Measurements from ENCODE around the gene TMED1. TPM values are rescaled to one million over a fixed set of nuclear protein-coding genes. Genes with fewer than 3 reads are reported as not detected.

Gene TMED1
- 37.5 and 40.1 TPM in 2 replicates for total RNA-seq
- polyA plus RNA-seq: 42.1 and 42.3 TPM in 2 replicates
- 31.1 and 38.6 TPM in 2 replicates for polyA plus RNA-seq (2012)
- 17.8 and 21.5 TPM in 2 replicates for polyA minus RNA-seq (ENCODE audit: low replicate concordance)

GRCh38 chr19:10835754-10836478, at the start of gene TMED1:
TMED1 (minus strand) TSS chr19:10836212; CDS start chr19:10836191, 21 bp downstream.
- Histone ChIP-seq H2AFZ (ENCODE audit: low read length) (peak within 1 kb of the TSS; percentile 85), H3K79me2 (ENCODE audit: control insufficient read depth, insufficient read depth, low read length) (no peaks in the 10 kb centered on the region), H3K4me3 (replicated peaks in 1 of 4; ENCODE audit: control extremely low read depth in 1 of 4, insufficient read depth in 1 of 4, low read depth in 3 of 4, low read length in 4 of 4) (peak within 1 kb of the TSS; percentile 64 to 85 (median 74)), H3K36me3 (ENCODE audit: control insufficient read depth, insufficient read depth, low read length) (peaks cover 9% of the 10 kb centered on the region), H3K27ac (ENCODE audit: insufficient read depth, low read length) (peak within 1 kb of the TSS; percentile 97), H4K20me1 (ENCODE audit: control insufficient read depth, extremely low read depth, insufficient read depth, low read length) (no peaks in the 10 kb centered on the region), H3K27me3 (ENCODE audit: control insufficient read depth, insufficient read depth, low read length) (no peaks in the 10 kb centered on the region), H3K4me2 (ENCODE audit: extremely low read depth, insufficient read depth, low read length) (peak within 1 kb of the TSS; percentile 84), H3K4me1 (ENCODE audit: control insufficient read depth, extremely low read depth, insufficient read depth, low read length) (peaks cover 8% of the 10 kb centered on the region), H3K9me3 (ENCODE audit: control insufficient read depth, insufficient read depth, low read depth, low read length) (no peaks in the 10 kb centered on the region), H3K9ac (ENCODE audit: insufficient read depth, low read length) (peak within 1 kb of the TSS; percentile 93)
- TF ChIP-seq EZH2 (IDR thresholded peaks at IDR 0.05; ENCODE audit: low read length, missing control alignments) (no peak), CTCF (conservative IDR thresholded peaks at IDR 0.05 in 1 of 2, IDR thresholded peaks at IDR 0.05 in 1 of 2; ENCODE audit: low read depth in 1 of 2, low read length in 2 of 2) (peak; percentile 10 to 15)
- DNase-seq (ENCODE audit: low read depth in 2 of 2): peak; percentile 98 to 99

GRCh38 chr19:10885201-10886169, 49.5 kb upstream of the TMED1 start:
- Histone ChIP-seq H3K4me3 (replicated peaks in 1 of 4; ENCODE audit: control extremely low read depth in 1 of 4, insufficient read depth in 1 of 4, low read depth in 3 of 4, low read length in 4 of 4) (no peak overlapping the region), H3K4me1 (ENCODE audit: control insufficient read depth, extremely low read depth, insufficient read depth, low read length) (peaks cover 3% of the 10 kb centered on the region), H3K27ac (ENCODE audit: insufficient read depth, low read length) (no peak overlapping the region), H3K79me2 (ENCODE audit: control insufficient read depth, insufficient read depth, low read length) (peaks cover 37% of the 10 kb centered on the region), H3K4me2 (ENCODE audit: extremely low read depth, insufficient read depth, low read length) (no peak overlapping the region), H2AFZ (ENCODE audit: low read length) (no peak overlapping the region), H3K27me3 (ENCODE audit: control insufficient read depth, insufficient read depth, low read length) (no peaks in the 10 kb centered on the region), H3K36me3 (ENCODE audit: control insufficient read depth, insufficient read depth, low read length) (no peaks in the 10 kb centered on the region), H3K9ac (ENCODE audit: insufficient read depth, low read length) (no peak overlapping the region), H4K20me1 (ENCODE audit: control insufficient read depth, extremely low read depth, insufficient read depth, low read length) (no peaks in the 10 kb centered on the region), H3K9me3 (ENCODE audit: control insufficient read depth, insufficient read depth, low read depth, low read length) (no peaks in the 10 kb centered on the region)
- no peak for DNase-seq (ENCODE audit: low read depth in 2 of 2)
- TF ChIP-seq CTCF (conservative IDR thresholded peaks at IDR 0.05 in 1 of 2, IDR thresholded peaks at IDR 0.05 in 1 of 2; ENCODE audit: low read depth in 1 of 2, low read length in 2 of 2) (no peak), EZH2 (IDR thresholded peaks at IDR 0.05; ENCODE audit: low read length, missing control alignments) (no peak)

GRCh38 chr19:10884274-10884673, 48.3 kb upstream of the TMED1 start:
- H3K9ac ChIP-seq (ENCODE audit: insufficient read depth, low read length): no peak overlapping the region
- peaks cover 3% of the 10 kb centered on the region for H3K4me1 ChIP-seq (ENCODE audit: control insufficient read depth, extremely low read depth, insufficient read depth, low read length)
- H3K36me3 ChIP-seq (ENCODE audit: control insufficient read depth, insufficient read depth, low read length): no peaks in the 10 kb centered on the region
- peak; percentile 58 to 74 for DNase-seq (ENCODE audit: low read depth in 2 of 2)
- H4K20me1 ChIP-seq (ENCODE audit: control insufficient read depth, extremely low read depth, insufficient read depth, low read length): no peaks in the 10 kb centered on the region
- H3K27ac ChIP-seq (ENCODE audit: insufficient read depth, low read length): peak overlapping the region; percentile 19
- no peaks in the 10 kb centered on the region for H3K9me3 ChIP-seq (ENCODE audit: control insufficient read depth, insufficient read depth, low read depth, low read length)
- TF ChIP-seq EZH2 (IDR thresholded peaks at IDR 0.05; ENCODE audit: low read length, missing control alignments) (no peak), CTCF (conservative IDR thresholded peaks at IDR 0.05 in 1 of 2, IDR thresholded peaks at IDR 0.05 in 1 of 2; ENCODE audit: low read depth in 1 of 2, low read length in 2 of 2) (no peak)
- H3K79me2 ChIP-seq (ENCODE audit: control insufficient read depth, insufficient read depth, low read length): peaks cover 46% of the 10 kb centered on the region
- no peak overlapping the region for H2AFZ ChIP-seq (ENCODE audit: low read length)
- H3K4me3 ChIP-seq (replicated peaks in 1 of 4; ENCODE audit: control extremely low read depth in 1 of 4, insufficient read depth in 1 of 4, low read depth in 3 of 4, low read length in 4 of 4): no peak overlapping the region
- no peak overlapping the region for H3K4me2 ChIP-seq (ENCODE audit: extremely low read depth, insufficient read depth, low read length)
- H3K27me3 ChIP-seq (ENCODE audit: control insufficient read depth, insufficient read depth, low read length): no peaks in the 10 kb centered on the region
